GM18526 (cell line): ENCODE results near the gene SPTAN1.

Experiments used
- POLR2A ChIP-seq: IDR thresholded peaks from 3 replicates; pipeline ENCODE4 v1.6.1; 2011; ENCODE audit not compliant: insufficient read length; ENCODE audit errors: extremely low read depth

The SPTAN1 gene

GRCh38 chr9:128617943-128618342 is 65.6 kb downstream of the SPTAN1 start:
- TF ChIP-seq POLR2A: no peak

GRCh38 chr9:128619127-128619526 is 66.7 kb downstream of the SPTAN1 start:
- no peak for TF ChIP-seq POLR2A

- no peak for TF ChIP-seq POLR2A
These were observed 67.4 kb downstream of the SPTAN1 start for GRCh38 chr9:128619779-128620178.

- TF ChIP-seq POLR2A: no peak
These were observed 69.5 kb downstream of the SPTAN1 start for GRCh38 chr9:128621730-128622455.

GRCh38 chr9:128624566-128624965 is 72.2 kb downstream of the SPTAN1 start:
- TF ChIP-seq POLR2A: no peak

- no peak for TF ChIP-seq POLR2A
These were observed 73.2 kb downstream of the SPTAN1 start for GRCh38 chr9:128625391-128626146.

GRCh38 chr9:128626181-128626580 is 73.8 kb downstream of the SPTAN1 start:
- TF ChIP-seq POLR2A: no peak

- TF ChIP-seq POLR2A: no peak
These were observed 74.8 kb downstream of the SPTAN1 start for GRCh38 chr9:128627127-128627715.

- no peak for TF ChIP-seq POLR2A
These were observed 75.5 kb downstream of the SPTAN1 start for GRCh38 chr9:128627906-128628305.

- TF ChIP-seq POLR2A: no peak
These were observed 76.2 kb downstream of the SPTAN1 start for GRCh38 chr9:128628471-128629048.

GRCh38 chr9:128629136-128629535 is 76.7 kb downstream of the SPTAN1 start:
- no peak for TF ChIP-seq POLR2A

- TF ChIP-seq POLR2A: no peak
These were observed 77.6 kb downstream of the SPTAN1 start for GRCh38 chr9:128629852-128630545.

GRCh38 chr9:128631636-128632035 is 79.2 kb downstream of the SPTAN1 start:
- no peak for TF ChIP-seq POLR2A

- TF ChIP-seq POLR2A: no peak
These were observed 79.7 kb downstream of the SPTAN1 start for GRCh38 chr9:128632066-128632465.

- TF ChIP-seq POLR2A: no peak
These were observed 80.1 kb downstream of the SPTAN1 start for GRCh38 chr9:128632486-128632885.
